GM21390 (cell line): ENCODE measurements around the gene PSME3.
"Not testable (repeated sequence)": the region's sequence is repeated elsewhere in the genome, so short reads cannot be mapped to it uniquely, and the experiment has no call there.

Experiments used
- ATAC-seq: cut with Tn5 transposase; IDR thresholded peaks from one replicate; pipeline ENCODE4 v1.9.1; 2021; ENCODE audit not compliant: unreplicated experiment

The PSME3 gene

GRCh38 chr17:42873932-42874695, 40.9 kb downstream of the PSME3 start:
- not testable (repeated sequence) for ATAC-seq

- no peak for ATAC-seq
These were observed 43.8 kb downstream of the PSME3 start for GRCh38 chr17:42877037-42877436.

- ATAC-seq: no peak
These were observed 45.1 kb downstream of the PSME3 start for GRCh38 chr17:42878123-42878880.

- no peak for ATAC-seq
These were observed 45.9 kb downstream of the PSME3 start for GRCh38 chr17:42878924-42879595.

GRCh38 chr17:42879596-42879985, 46.4 kb downstream of the PSME3 start:
- no peak for ATAC-seq

DNA sequence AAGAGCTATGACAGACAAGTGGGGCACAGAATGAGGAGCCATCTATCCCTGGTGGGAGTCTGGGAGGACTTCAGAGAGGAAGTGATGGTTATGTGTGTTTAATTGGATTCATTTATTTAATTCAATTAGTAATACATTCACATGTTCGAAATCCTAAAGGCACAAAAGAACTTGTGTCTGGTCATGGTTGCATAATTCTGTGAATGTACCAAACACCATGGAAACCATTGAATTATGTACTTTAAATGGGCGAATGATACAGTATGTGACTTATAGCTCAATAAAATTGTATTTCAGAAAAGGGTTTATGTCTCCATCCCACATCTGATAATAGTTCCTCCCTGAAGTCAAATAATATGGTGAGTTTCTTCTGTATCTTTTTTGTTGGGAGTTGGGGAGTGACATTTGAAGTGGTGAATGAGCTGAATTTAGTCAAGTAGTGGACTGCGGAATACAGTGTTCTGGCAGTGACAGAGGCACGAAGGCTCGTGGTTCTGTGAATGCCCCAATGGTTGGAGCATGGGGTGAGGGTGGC, 47.6 kb downstream of the PSME3 start:
- ATAC-seq: no peak

GRCh38 chr17:42881706-42882105, 48.5 kb downstream of the PSME3 start:
- not testable (repeated sequence) for ATAC-seq

GRCh38 chr17:42882166-42882565, 49.0 kb downstream of the PSME3 start:
- no peak for ATAC-seq

GRCh38 chr17:42883802-42884558, 50.8 kb downstream of the PSME3 start:
- ATAC-seq: no peak

DNA sequence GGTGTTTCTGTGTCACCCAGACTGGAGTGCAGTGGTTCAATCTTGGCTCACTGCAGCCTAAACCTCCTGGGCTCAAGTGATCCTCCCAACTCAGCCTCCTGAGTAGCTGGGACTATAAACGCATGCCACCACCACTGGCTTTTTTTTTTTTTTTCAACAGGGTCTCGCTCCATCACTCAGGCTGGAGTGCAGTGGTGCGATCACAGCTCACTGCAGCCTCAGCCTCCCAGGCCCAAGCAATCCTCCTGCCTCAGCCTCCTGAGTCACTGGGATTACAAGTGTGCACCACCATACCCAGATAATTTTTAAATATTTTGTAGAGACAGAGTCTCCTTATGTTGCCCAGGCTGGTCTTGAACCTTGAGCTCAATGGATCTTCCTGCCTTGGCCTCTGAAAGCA, 52.6 kb downstream of the PSME3 start:
- not testable (repeated sequence) for ATAC-seq

DNA sequence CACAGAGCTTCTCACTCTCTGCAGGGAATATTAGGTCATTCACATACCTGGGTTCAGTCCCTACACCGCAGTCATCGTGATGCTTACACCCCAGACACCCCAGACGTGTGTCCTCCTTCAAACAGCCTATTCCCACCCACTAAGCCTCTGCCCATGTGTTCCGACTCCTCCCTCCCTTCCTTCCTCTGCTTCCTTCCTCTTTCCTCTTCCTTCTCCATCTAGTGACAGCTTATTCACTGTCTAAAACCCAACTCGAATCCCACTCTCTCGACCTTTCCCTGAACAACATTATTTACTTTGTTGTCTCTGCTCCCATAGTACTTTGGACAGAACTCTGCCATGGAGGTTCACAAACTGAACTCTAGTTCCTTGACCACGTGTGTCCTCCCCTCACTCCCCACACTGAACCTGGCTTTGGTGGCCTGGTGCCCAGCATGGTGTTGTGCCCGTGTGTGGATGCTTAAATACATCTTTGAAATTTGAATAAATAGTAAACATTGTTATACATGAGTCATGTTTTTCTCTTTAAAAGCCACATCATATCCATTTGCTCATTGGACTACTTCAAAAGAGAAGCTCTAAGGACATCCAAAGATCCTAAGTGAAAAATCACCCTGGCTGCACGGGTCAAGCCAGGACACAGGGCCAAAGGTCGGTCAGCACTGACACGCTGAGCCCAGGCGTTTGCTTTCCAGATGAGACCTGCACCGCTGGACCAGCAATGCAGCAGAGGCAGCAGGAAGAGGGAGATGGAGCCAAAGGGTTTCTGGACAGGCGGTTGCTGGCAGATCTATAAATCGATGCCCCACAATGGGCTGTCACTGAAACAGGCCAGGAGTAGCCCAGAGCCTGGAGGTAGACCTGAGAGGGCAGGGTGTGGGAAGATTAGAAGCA, 53.3 kb downstream of the PSME3 start:
- no peak for ATAC-seq

GRCh38 chr17:42889809-42890208, 56.6 kb downstream of the PSME3 start:
- no peak for ATAC-seq

- ATAC-seq: no peak
These were observed 58.4 kb downstream of the PSME3 start for GRCh38 chr17:42891539-42892152.

DNA sequence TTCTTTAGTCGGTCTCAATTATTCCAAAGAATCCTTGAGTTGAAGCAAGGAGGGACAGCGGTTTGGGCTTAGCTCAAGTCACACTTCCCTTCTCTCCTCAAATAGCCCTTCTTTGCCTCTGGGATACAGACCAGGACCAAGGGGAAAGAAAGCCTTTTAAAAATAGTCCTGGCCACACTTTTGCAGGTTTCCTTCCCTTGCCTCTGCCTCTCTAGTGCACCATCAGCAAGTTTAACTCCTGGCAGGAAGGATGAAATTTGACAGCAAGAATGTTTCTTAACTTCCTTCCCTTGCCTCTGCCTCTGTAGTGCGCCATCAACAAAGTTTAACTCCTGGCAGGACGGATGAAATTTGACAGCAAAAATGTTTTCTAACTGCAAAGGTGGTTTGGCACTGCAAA, 60.2 kb downstream of the PSME3 start:
- no peak for ATAC-seq
